GM13977 (cell line): ENCODE measurements around the gene ANKS3.

Source experiments
- DNase-seq: peaks from one replicate; pipeline ENCODE4 v3.0.0; 2012; ENCODE audit warnings: low spot score
- in situ Hi-C: fragments of 300-500 bp; cut with MboI; formaldehyde crosslinking; loops from one replicate; pipeline ENCODE4 v1.12.0; 2022; ENCODE audit warnings: low sequenced_read_pairs, low pct_unique_long_range_greater_than_20kb, mixed read lengths, inconsistent platforms; ENCODE audit not compliant: unreplicated experiment
- TF ChIP-seq, protein P1 (sequence below): IDR thresholded peaks from 2 replicates; pipeline ENCODE4 v1.5.1; 2012; ENCODE audit warnings: mild to moderate bottlenecking, control low read depth; ENCODE audit not compliant: insufficient read depth; ENCODE audit errors: extremely low read depth, missing control alignments

The ANKS3 gene

GRCh38 chr16:4694642-4695451 lies 39.2 kb downstream of the ANKS3 start:
- in situ Hi-C loops, result no loop called here
- no peak for DNase-seq
- TF ChIP-seq, protein P1, sequence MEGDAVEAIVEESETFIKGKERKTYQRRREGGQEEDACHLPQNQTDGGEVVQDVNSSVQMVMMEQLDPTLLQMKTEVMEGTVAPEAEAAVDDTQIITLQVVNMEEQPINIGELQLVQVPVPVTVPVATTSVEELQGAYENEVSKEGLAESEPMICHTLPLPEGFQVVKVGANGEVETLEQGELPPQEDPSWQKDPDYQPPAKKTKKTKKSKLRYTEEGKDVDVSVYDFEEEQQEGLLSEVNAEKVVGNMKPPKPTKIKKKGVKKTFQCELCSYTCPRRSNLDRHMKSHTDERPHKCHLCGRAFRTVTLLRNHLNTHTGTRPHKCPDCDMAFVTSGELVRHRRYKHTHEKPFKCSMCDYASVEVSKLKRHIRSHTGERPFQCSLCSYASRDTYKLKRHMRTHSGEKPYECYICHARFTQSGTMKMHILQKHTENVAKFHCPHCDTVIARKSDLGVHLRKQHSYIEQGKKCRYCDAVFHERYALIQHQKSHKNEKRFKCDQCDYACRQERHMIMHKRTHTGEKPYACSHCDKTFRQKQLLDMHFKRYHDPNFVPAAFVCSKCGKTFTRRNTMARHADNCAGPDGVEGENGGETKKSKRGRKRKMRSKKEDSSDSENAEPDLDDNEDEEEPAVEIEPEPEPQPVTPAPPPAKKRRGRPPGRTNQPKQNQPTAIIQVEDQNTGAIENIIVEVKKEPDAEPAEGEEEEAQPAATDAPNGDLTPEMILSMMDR, result no peak

GRCh38 chr16:4693956-4694641 lies 40.0 kb downstream of the ANKS3 start:
- peak; percentile 89 for DNase-seq
- in situ Hi-C loops, result no loop called here
- TF ChIP-seq, protein P1, result no peak

GRCh38 chr16:4693296-4693955 lies 40.6 kb downstream of the ANKS3 start, which contains the start of gene NUDT16L1:
NUDT16L1 (plus strand) TSS chr16:4693562; CDS start chr16:4693727, 165 bp downstream.
- peak; percentile 100 for DNase-seq
- in situ Hi-C loops, result no loop called here
- TF ChIP-seq, protein P1, result peak; percentile 18

DNA sequence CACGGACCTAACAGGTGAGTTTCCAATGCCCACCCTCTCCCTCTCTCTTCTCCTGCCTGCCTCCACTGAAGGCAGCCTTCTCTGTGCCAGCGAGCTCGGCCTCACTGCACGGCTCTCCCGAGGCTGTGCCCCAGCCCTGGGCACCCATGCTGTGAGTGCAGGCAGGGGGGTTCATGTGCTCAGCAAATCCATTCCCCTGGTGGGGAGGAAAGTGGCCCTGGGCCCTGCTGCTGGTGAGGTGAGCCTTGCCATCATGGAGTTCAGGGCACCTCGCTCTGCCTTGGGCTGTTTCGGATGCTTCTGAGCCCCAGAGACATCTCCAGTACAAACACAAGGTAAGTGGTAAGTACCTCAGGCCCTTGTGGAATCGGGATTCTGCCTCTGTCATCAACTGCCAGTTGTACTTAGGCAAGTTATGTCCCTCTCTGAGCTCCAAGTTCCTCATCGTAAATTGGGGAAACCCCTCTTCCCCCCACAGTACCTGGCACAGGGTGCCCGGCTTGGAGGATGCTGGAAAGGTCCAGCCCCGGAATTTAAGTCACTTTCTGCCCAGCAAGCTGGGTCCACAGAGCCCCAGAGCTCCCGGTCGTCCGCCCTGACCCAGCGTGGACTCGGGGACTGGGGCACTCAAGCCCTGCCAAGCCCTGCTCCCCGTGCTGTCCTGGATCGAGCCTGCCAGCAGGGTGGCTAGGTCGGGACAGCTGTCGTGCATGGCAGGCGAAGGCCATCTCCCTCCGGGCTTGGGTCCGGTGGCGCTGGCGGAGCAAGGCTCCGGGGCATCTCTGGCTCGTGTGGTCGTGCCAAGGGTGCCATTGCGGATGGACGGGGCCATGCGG lies 41.4 kb downstream of the ANKS3 start:
- DNase-seq, result no peak
- TF ChIP-seq, protein P1, result no peak
- in situ Hi-C loops, result no loop called here

DNA sequence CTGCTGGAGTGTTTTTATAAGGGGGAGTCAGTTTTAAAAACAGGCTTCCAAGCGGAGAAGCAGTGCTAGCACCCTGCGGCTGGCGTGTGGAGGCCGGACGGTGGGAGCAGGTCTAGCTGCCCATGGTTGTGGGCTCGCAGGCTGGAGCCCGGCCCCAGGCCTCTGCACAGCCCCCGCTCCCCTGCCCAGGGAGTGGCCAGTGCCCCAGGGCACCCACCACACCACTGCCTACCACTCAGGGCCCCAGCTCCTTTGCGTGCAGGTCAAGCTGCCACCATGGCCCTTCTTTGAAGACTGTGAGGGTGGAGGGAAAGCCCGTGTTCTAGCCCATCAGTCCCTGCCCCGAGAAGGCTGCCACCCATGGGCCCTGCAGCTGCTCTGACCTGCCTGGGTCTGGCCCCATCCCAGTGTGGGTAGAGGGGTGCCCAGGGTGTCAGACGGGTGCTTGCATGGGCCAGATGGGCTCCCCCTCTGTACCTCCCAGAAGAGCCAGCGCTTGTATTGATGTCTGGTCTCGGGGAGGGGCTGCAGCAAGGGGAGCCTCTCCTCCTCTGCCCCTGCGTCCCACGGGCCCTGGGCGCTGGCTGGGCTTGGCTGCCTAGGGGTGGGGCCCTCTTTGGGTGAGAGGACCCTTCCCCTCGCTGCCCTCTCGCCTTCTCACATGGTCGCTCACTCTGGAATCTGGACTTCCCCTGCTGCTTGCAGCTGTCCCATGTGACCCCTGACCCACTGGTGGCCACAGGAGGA lies 42.2 kb downstream of the ANKS3 start:
- TF ChIP-seq, protein P1, result no peak
- in situ Hi-C loops, result no loop called here
- no peak for DNase-seq
